SK-N-SH treated with all-trans-retinoic acid at 6 μM for 48 hours (cell line): ENCODE data around the gene PDCD6IP.

Source experiments
- ATAC-seq: fragments of 200-7000 bp; cut with Tn5 transposase; 3 replicates; pipeline ENCODE4 v1.9.1; 2020; ENCODE audit warnings: mild to moderate bottlenecking, moderate library complexity
- ISL1 ChIP-seq: fragments of 250-450 bp; sonication (Bioruptor Pico); IDR thresholded peaks from 2 replicates; pipeline ENCODE4 v2.1.2; 2022; ENCODE audit warnings: mild to moderate bottlenecking, moderate library complexity
- OSR1 ChIP-seq: fragments of 250-450 bp; sonication (Bioruptor Pico); IDR thresholded peaks from 2 replicates; pipeline ENCODE4 v1.8.0; 2022; ENCODE audit warnings: moderate library complexity, mild to moderate bottlenecking, inconsistent platforms
- PPARA ChIP-seq: fragments of 250-450 bp; sonication (Bioruptor Pico); IDR thresholded peaks from 2 replicates; pipeline ENCODE4 v1.5.0; 2020; ENCODE audit warnings: mild to moderate bottlenecking, borderline replicate concordance
- RARB ChIP-seq: fragments of 250-450 bp; sonication (Bioruptor Pico); IDR thresholded peaks from 2 replicates; pipeline ENCODE4 v1.8.0; 2021; ENCODE audit warnings: mild to moderate bottlenecking, moderate library complexity
- SNAI2 ChIP-seq: fragments of 250-450 bp; sonication (Bioruptor Pico); IDR thresholded peaks from 2 replicates; pipeline ENCODE4 v1.5.0; 2020; ENCODE audit warnings: mild to moderate bottlenecking, moderate library complexity
- TOX ChIP-seq: fragments of 250-450 bp; sonication (Bioruptor Pico); IDR thresholded peaks from 2 replicates; pipeline ENCODE4 v1.8.0; 2021; ENCODE audit warnings: mild to moderate bottlenecking, moderate library complexity, borderline replicate concordance
- ZFP3 ChIP-seq: fragments of 250-450 bp; sonication (Bioruptor Pico); IDR thresholded peaks from 2 replicates; pipeline ENCODE4 v1.5.0; 2020; ENCODE audit warnings: mild to moderate bottlenecking, moderate library complexity
- ZFP30 ChIP-seq: fragments of 450-650 bp; formaldehyde crosslinking; IDR thresholded peaks from 2 replicates; pipeline ENCODE4 v1.5.0; 2022; ENCODE audit warnings: mild to moderate bottlenecking, moderate library complexity
- ZNF565 ChIP-seq: fragments of 450-650 bp; formaldehyde crosslinking; conservative IDR thresholded peaks from 2 replicates; pipeline ENCODE4 v1.5.0; 2020; ENCODE audit warnings: low read depth, mild to moderate bottlenecking, moderate library complexity
- ZNF70 ChIP-seq: fragments of 450-650 bp; formaldehyde crosslinking; IDR thresholded peaks from 2 replicates; pipeline ENCODE4 v1.5.0; 2020; ENCODE audit warnings: mild to moderate bottlenecking, moderate library complexity
- ZNF8 ChIP-seq: fragments of 450-650 bp; formaldehyde crosslinking; IDR thresholded peaks from 2 replicates; pipeline ENCODE4 v1.5.0; 2020; ENCODE audit warnings: mild to moderate bottlenecking, moderate library complexity
- TF ChIP-seq, protein P1 (sequence below): fragments of 250-450 bp; sonication (Bioruptor Pico); IDR thresholded peaks from 2 replicates; pipeline ENCODE4 v1.5.0; 2020; ENCODE audit warnings: mild to moderate bottlenecking, moderate library complexity
- TF ChIP-seq, protein P2 (sequence below): fragments of 250-450 bp; sonication (Bioruptor Pico); IDR thresholded peaks from 2 replicates; pipeline ENCODE4 v1.8.0; 2021; ENCODE audit warnings: low read depth, mild to moderate bottlenecking, moderate library complexity, borderline replicate concordance
- TF ChIP-seq, protein P3 (sequence below): fragments of 250-450 bp; sonication (Bioruptor Pico); IDR thresholded peaks from 2 replicates; pipeline ENCODE4 v1.5.1; 2020; ENCODE audit warnings: low read depth, mild to moderate bottlenecking, moderate library complexity
- TF ChIP-seq, protein P4 (sequence below): fragments of 250-450 bp; sonication (Bioruptor Pico); IDR thresholded peaks from 2 replicates; pipeline ENCODE4 v1.5.1; 2021; ENCODE audit warnings: mild to moderate bottlenecking, moderate library complexity

The PDCD6IP gene

DNA sequence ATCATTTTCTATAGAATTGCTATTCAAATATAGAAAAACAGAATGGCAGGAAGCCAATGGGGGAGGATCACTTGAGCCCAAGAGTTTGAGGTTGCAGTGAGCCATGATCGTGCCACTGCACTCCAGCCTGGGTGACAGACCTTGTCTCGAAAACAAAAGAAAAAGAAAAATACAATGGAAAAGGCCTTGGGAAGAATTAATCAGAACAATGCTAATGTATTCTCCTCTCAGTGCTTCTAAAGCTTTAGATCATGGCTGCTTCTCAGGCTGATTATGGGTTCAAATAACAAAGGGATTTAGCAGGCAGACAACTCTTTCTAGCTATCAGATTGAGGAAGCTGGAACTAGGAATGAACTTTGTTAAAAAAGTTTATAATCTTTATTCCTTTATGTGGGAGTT, 115.8 kb downstream of the PDCD6IP start (continued):
- TF ChIP-seq, protein P1, sequence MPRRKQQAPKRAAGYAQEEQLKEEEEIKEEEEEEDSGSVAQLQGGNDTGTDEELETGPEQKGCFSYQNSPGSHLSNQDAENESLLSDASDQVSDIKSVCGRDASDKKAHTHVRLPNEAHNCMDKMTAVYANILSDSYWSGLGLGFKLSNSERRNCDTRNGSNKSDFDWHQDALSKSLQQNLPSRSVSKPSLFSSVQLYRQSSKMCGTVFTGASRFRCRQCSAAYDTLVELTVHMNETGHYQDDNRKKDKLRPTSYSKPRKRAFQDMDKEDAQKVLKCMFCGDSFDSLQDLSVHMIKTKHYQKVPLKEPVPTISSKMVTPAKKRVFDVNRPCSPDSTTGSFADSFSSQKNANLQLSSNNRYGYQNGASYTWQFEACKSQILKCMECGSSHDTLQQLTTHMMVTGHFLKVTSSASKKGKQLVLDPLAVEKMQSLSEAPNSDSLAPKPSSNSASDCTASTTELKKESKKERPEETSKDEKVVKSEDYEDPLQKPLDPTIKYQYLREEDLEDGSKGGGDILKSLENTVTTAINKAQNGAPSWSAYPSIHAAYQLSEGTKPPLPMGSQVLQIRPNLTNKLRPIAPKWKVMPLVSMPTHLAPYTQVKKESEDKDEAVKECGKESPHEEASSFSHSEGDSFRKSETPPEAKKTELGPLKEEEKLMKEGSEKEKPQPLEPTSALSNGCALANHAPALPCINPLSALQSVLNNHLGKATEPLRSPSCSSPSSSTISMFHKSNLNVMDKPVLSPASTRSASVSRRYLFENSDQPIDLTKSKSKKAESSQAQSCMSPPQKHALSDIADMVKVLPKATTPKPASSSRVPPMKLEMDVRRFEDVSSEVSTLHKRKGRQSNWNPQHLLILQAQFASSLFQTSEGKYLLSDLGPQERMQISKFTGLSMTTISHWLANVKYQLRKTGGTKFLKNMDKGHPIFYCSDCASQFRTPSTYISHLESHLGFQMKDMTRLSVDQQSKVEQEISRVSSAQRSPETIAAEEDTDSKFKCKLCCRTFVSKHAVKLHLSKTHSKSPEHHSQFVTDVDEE = no peak
- TF ChIP-seq ZFP30 (no peak), ZNF565 (CRISPR knock-in tag) (no peak), PPARA (CRISPR knock-in tag) (no peak), ISL1 (CRISPR knock-in tag) (no peak), RARB (CRISPR knock-in tag) (no peak), ZNF70 (CRISPR knock-in tag) (no peak)
- TF ChIP-seq, protein P2, sequence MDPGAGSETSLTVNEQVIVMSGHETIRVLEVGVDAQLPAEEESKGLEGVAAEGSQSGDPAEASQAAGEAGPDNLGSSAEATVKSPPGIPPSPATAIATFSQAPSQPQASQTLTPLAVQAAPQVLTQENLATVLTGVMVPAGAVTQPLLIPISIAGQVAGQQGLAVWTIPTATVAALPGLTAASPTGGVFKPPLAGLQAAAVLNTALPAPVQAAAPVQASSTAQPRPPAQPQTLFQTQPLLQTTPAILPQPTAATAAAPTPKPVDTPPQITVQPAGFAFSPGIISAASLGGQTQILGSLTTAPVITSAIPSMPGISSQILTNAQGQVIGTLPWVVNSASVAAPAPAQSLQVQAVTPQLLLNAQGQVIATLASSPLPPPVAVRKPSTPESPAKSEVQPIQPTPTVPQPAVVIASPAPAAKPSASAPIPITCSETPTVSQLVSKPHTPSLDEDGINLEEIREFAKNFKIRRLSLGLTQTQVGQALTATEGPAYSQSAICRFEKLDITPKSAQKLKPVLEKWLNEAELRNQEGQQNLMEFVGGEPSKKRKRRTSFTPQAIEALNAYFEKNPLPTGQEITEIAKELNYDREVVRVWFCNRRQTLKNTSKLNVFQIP = no peak

DNA sequence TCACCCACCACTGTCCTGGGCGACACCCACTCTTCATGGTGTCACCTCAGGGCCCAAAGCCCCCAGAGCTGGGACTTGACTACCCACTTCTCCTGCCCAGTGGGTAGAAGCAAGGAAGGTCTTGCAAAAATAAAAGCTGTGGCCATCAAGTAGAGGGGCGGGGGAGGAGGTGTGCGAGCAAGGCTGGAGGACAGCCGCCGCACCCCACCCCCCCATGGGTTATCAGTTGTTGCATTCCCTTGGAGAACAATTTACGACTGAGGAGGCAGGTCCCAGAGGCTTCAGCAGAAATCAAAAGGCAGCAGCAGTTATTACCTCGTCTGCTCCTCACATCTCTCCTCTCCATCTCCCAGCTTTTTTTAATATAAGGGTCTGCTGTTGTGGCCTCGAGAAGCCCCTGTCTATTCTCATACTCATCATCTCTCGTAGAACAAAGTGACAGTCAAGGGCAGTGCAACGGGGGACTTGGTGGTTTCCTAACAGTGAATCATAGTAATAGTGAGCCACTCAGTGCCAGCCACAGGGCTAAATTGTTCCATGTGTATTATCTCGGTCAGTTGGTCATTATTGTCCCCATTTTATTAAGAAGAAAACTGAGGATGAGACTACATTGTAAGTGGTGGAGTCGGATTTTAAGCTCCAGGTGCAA, 116.4 kb downstream of the PDCD6IP start:
- TF ChIP-seq, protein P3, sequence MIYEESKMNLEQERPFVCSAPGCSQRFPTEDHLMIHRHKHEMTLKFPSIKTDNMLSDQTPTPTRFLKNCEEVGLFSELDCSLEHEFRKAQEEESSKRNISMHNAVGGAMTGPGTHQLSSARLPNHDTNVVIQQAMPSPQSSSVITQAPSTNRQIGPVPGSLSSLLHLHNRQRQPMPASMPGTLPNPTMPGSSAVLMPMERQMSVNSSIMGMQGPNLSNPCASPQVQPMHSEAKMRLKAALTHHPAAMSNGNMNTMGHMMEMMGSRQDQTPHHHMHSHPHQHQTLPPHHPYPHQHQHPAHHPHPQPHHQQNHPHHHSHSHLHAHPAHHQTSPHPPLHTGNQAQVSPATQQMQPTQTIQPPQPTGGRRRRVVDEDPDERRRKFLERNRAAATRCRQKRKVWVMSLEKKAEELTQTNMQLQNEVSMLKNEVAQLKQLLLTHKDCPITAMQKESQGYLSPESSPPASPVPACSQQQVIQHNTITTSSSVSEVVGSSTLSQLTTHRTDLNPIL (CRISPR knock-in tag) = no peak
- TF ChIP-seq ISL1 (CRISPR knock-in tag) = no peak
- ATAC-seq = no peak

DNA sequence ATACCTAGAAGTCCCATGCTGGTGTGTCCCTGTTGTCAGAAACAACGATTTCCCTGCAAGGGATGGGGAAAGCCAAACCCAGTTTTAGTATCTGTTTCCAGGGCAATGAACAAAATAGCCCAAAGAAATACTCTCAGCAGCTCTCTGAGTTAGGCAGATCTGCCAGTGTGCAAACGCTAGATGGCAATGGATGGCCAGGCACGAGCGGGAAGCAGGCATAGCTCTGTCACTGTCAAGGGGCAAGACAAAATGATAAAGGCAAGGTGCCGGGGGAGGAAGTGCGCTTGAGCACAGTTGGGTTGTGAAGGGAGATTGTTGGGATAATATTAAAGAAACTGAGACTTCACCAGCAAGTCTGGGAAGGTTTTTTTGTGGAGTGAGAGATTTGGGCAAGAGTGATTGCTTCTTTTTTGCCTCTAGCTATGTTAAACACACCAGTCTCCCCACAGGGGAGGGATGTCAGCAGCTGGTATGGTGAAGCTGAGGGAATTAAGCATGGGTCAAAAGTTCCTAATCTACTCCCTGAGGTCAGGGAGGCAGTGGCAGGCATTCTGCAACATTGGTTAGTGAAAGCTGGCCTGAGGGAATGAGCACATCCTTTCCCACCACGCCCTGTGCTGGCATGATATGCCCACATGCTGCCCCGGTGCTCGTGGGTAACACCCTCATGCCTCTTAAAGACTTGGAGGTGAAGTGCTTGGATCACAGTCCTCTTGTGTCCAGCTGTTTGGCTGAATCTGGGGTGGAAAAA, 117.5 kb downstream of the PDCD6IP start:
- TF ChIP-seq OSR1 (CRISPR knock-in tag) = no peak
- no peak for TF ChIP-seq ZNF8 (CRISPR knock-in tag)
- no peak for TF ChIP-seq ZFP30
- no peak for TF ChIP-seq SNAI2 (CRISPR knock-in tag)
- TF ChIP-seq ZFP3 (CRISPR knock-in tag) = no peak
- no peak for TF ChIP-seq ISL1 (CRISPR knock-in tag)
- no peak for TF ChIP-seq ZNF70 (CRISPR knock-in tag)
- no peak for TF ChIP-seq TOX
- TF ChIP-seq, protein P4, sequence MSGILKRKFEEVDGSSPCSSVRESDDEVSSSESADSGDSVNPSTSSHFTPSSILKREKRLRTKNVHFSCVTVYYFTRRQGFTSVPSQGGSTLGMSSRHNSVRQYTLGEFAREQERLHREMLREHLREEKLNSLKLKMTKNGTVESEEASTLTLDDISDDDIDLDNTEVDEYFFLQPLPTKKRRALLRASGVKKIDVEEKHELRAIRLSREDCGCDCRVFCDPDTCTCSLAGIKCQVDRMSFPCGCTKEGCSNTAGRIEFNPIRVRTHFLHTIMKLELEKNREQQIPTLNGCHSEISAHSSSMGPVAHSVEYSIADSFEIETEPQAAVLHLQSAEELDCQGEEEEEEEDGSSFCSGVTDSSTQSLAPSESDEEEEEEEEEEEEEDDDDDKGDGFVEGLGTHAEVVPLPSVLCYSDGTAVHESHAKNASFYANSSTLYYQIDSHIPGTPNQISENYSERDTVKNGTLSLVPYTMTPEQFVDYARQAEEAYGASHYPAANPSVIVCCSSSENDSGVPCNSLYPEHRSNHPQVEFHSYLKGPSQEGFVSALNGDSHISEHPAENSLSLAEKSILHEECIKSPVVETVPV = no peak
- TF ChIP-seq, protein P3 (CRISPR knock-in tag) = no peak
- no peak; the same call in 2 of the 3 replicates for ATAC-seq

DNA sequence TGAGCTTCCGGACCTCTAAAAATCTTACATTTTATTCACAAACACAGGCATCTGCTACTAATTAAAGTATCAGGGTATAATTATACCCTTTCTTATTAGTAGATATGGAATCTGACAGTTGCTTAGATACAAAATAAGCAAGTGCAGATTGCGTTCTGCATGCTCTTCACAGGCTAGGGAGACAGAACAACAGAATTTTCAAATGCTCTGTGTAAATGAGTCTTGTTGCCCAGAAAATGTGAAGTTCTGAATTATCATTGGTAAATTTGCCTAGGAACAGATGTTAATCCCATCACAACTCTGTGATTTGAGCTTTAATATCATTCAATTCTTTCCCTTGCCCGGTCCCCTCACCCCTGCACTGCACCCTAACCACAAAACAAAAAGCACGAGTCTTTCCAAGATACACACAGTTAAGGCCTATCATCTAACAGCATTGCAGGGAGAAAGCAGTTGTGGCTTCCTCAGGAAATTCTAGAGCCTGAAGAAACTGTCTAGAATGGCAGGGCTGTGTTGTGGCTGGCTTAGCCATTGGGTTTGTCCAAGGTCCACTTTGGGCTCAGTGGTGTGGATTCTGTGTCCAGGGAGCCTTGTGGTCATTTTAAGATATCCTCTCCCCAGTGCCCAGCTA, 119.8 kb downstream of the PDCD6IP start:
- TF ChIP-seq, protein P2 = no peak
- TF ChIP-seq ZFP3 (CRISPR knock-in tag) = no peak
- no peak for ATAC-seq
